GM10266 (cell line): ENCODE measurements around the gene SAMD13.

Experiments used
- DNase-seq: peaks from one replicate; pipeline ENCODE4 v3.0.0; 2012; ENCODE audit errors: extremely low spot score
- TF ChIP-seq, protein P1 (sequence below): IDR thresholded peaks from 2 replicates; pipeline ENCODE4 v1.5.1; 2012; ENCODE audit warnings: mild to moderate bottlenecking, low read depth; ENCODE audit not compliant: control insufficient read depth, insufficient read depth; ENCODE audit errors: missing control alignments

SAMD13 gene

DNA sequence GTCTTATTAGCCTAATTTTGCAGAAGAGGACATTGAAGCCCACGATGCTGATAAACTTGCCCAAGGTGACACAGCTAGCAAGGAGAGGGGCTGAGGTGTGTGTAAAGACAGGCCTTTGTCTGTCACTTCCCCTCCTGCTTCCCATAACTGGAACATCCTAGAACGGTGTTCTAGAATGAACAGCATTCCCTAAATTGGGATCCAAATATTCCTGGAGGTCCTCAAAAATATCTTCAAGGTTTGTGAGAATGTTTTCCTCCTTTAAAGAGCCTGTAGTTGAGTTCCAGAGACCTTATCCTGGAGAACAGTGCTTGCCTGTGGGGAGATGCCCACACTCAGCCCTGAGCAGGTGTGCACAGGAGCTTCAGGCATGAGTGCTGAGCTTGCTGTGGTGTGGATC is 41.5 kb upstream of the SAMD13 start:
- no peak for DNase-seq
- TF ChIP-seq, protein P1, sequence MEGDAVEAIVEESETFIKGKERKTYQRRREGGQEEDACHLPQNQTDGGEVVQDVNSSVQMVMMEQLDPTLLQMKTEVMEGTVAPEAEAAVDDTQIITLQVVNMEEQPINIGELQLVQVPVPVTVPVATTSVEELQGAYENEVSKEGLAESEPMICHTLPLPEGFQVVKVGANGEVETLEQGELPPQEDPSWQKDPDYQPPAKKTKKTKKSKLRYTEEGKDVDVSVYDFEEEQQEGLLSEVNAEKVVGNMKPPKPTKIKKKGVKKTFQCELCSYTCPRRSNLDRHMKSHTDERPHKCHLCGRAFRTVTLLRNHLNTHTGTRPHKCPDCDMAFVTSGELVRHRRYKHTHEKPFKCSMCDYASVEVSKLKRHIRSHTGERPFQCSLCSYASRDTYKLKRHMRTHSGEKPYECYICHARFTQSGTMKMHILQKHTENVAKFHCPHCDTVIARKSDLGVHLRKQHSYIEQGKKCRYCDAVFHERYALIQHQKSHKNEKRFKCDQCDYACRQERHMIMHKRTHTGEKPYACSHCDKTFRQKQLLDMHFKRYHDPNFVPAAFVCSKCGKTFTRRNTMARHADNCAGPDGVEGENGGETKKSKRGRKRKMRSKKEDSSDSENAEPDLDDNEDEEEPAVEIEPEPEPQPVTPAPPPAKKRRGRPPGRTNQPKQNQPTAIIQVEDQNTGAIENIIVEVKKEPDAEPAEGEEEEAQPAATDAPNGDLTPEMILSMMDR = no peak

DNA sequence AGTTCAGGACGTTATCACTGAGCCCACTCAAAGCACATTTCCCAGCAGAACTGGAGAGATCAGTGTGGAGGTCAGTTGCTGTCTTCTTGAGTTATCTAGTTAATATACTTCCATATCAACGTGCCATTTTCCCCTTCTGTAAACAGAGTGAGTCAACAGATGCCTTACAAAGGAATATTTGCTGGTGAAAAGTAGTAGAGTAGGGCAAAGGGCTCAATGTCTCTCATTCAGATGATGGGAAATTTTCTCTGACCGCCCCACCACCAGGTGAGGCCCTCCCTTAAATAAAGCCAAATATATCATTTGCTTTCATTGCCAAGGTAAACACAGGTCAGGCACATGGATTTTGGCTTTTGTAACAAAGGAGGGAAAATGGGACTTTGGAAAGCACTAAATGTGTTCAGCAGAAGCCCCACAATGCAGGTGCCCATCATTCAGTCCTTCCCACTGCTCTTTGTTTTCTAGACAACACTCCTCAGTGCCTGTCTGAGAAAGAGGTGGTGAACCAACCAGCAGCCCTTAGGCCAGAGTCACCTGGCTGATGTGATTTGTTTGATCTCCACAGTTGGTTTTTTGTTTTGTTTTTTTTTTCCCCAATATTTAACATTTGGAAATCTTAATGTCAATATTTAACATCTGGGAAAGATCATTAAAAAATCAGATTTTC is 40.5 kb upstream of the SAMD13 start:
- TF ChIP-seq, protein P1 = no peak
- DNase-seq = no peak

DNA sequence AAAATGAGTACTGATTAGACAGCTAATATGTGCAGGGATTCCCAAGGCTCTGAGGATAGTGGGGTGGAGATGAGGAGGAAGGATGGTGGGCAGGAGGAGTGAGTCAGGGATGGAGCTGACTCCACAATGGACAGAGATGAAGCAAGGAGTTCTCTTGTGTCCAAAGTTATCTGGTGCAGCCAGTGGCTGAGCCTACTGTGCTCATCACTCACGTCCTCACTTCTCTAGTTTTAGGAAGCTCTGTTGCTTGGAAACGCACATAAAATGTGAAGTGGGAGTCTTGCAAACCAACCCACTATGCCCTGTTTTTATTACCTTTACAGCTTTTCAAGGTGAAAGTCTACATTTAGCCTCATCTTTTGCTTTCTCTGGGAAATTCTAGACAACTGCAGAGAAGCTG is 36.5 kb upstream of the SAMD13 start:
- no peak for DNase-seq
- TF ChIP-seq, protein P1 = no peak

DNA sequence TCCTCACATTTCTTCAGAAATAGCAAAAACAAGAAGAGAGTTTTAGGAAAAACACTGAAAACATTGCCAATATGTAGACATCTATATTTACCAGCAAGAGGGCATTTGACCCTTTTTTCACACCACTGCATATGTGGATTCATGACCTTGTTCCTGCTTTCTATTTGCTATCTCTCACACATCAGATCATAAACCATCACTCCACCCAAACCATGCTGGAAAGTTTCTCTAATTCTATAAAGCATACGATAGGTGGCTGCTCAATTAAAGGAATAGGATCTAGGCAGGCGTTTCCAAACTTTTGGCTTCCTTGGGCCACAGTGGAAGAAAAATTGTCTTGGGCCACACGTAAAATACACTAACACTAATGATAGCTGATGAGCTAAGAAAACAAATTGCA is 35.6 kb upstream of the SAMD13 start:
- TF ChIP-seq, protein P1 = no peak
- no peak for DNase-seq

DNA sequence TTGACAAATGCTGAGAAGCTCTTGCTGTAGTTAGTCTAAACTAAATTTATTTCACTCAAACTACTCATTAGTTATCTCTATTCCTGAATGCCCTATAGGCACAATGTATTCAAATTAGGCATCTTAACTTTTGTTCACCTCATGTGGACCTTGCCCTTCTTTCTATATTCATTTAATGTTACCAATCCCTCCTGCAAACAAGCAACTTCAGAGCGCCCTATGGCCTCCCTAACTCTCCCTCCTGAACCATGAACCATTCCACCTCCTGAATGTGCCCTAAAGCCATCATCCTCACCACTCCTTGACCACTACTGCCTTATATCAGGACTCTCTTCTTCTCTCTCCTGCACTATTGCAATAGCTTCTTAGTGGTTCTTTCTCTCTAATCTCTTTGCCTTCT is 34.8 kb upstream of the SAMD13 start:
- DNase-seq = no peak
- TF ChIP-seq, protein P1 = no peak

DNA sequence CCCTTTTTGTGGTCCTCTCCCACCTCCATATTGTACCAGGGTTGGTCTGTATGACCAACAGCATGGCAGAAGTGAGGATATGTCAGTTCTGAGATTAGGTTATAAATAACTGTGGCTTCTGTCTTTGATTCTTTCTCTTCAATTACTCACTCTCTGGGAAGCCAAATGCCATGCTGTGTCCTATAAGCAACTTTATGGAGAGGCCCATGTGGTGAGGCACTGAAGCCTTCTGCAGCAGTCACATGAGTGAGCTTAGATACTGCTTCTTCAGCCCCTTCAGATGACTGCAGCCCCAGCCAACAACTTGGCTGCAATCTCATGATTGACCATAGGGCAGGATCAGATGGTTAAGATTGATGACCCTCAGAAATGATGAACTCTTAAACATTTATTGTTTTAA is 34.0 kb upstream of the SAMD13 start:
- TF ChIP-seq, protein P1 = no peak
- no peak for DNase-seq

DNA sequence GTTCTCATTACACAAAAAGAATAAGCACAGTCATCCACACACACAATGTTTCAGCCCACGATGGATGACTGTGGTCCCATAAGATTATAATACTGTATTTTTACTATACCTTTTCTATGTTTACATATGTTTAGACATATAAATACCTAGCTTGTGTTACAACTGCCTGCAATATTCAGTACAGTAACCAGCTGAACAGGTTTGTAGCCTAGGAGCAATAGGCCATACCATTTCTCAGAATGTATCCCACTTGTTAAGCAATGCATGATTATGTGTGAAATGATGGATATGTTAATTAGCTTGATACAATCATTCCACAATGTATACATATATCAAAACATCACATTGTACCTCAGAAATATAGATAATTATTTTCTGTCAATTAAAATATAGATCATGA is 33.2 kb upstream of the SAMD13 start:
- DNase-seq = no peak
- TF ChIP-seq, protein P1 = no peak
